Fibroblast of lung (primary cell): ENCODE measurements around the gene ORC4. TPM values are rescaled to one million over a fixed set of nuclear protein-coding genes. Genes with fewer than 3 reads are reported as not detected.
A peak's percentile ranks its signal among the peaks of the same experiment; 100 is the strongest.

Experiments used
- DNase-seq, 2 donors: peaks; one replicate each; pipeline versions ENCODE4 v3.0.0 to v3.0.0-alpha.2; 2010; ENCODE audit warnings: low read depth in 2 of 2
- H2AFZ ChIP-seq: 2 replicates; pipeline ENCODE4 v1.5.1; 2012; ENCODE audit warnings: low read length, control low read depth, inconsistent platforms
- H3K27ac ChIP-seq: 2 replicates; pipeline ENCODE4 v1.5.1; 2011; ENCODE audit warnings: low read length, control low read depth; ENCODE audit not compliant: insufficient read depth
- H3K27me3 ChIP-seq: 2 replicates; pipeline ENCODE4 v1.5.1; 2011; ENCODE audit warnings: mild to moderate bottlenecking, low read length; ENCODE audit not compliant: control insufficient read depth, insufficient read depth
- H3K36me3 ChIP-seq: 2 replicates; pipeline ENCODE4 v1.5.1; 2011; ENCODE audit warnings: low read length; ENCODE audit not compliant: control insufficient read depth, insufficient read depth
- H3K4me1 ChIP-seq: 2 replicates; pipeline ENCODE4 v1.5.1; 2011; ENCODE audit warnings: low read length; ENCODE audit not compliant: control insufficient read depth, insufficient read depth; ENCODE audit errors: extremely low read depth
- H3K4me2 ChIP-seq: 2 replicates; pipeline ENCODE4 v1.5.1; 2011; ENCODE audit warnings: low read length, control low read depth; ENCODE audit not compliant: insufficient read depth; ENCODE audit errors: extremely low read depth
- H3K4me3 ChIP-seq, 4 experiments: fragments of 200-600 bp in 1 of 4; sonication (generic) in 1 of 4; replicated peaks in 1 of 4; 2 replicates each; pipeline ENCODE4 v1.5.1; 2011 to 2016; ENCODE audit warnings: low read length in 4 of 4, low read depth in 3 of 4, mild to moderate bottlenecking in 3 of 4, control low read depth in 2 of 4, inconsistent platforms in 1 of 4, mixed read lengths in 1 of 4; ENCODE audit not compliant: insufficient read depth in 1 of 4; ENCODE audit errors: control extremely low read depth in 1 of 4
- H3K79me2 ChIP-seq: 2 replicates; pipeline ENCODE4 v1.5.1; 2012; ENCODE audit warnings: mild to moderate bottlenecking, low read length, inconsistent platforms; ENCODE audit not compliant: control insufficient read depth, insufficient read depth
- H3K9ac ChIP-seq: 2 replicates; pipeline ENCODE4 v1.5.1; 2011; ENCODE audit warnings: mild to moderate bottlenecking, low read length, control low read depth; ENCODE audit not compliant: insufficient read depth
- H3K9me3 ChIP-seq: 2 replicates; pipeline ENCODE4 v1.5.1; 2012; ENCODE audit warnings: low read depth, low read length; ENCODE audit not compliant: control insufficient read depth, insufficient read depth
- H4K20me1 ChIP-seq: 2 replicates; pipeline ENCODE4 v1.5.1; 2011; ENCODE audit warnings: low read length; ENCODE audit not compliant: control insufficient read depth, insufficient read depth; ENCODE audit errors: extremely low read depth
- CTCF ChIP-seq, 2 donors: IDR thresholded peaks in 1 of 2; conservative IDR thresholded peaks in 1 of 2; 1 replicate in 1 of 2; 2 replicates in 1 of 2; pipeline ENCODE4 v1.5.1; 2011 to 2012; ENCODE audit warnings: low read length in 2 of 2, control low read depth in 1 of 2, inconsistent platforms in 1 of 2, low read depth in 1 of 2, mild to moderate bottlenecking in 1 of 2
- EZH2 ChIP-seq: IDR thresholded peaks from 2 replicates; pipeline ENCODE4 v1.5.1; 2012; ENCODE audit warnings: low read length, control low read depth, mild to moderate bottlenecking; ENCODE audit errors: missing control alignments
- polyA plus RNA-seq, 2 donors: library from polyadenylated mRNA; depleted of rRNA in 1 of 2; stranded (reverse) in 1 of 2; unstranded in 1 of 2; fragments of >200 nt; gene quantifications; 2 replicates each; pipeline ENCODE4 v1.2.1, GENCODE V29; 2011 to 2012; ENCODE audit warnings: missing spikeins in 1 of 2
- total RNA-seq: library from RNA; depleted of rRNA; stranded (reverse); fragments of >200 nt; gene quantifications from 2 replicates; pipeline ENCODE4 v1.2.1, GENCODE V29; 2014

ORC4 gene
- total and polyA plus RNA-seq, 2 donors (not counting 1 experiment from before 2014, with no cell fraction given): 24.3 to 49.0 TPM

GRCh38 chr2:147925886-147926285, 94.7 kb downstream of the ORC4 start:
- peaks cover 2% of the 10 kb centered on the region for H4K20me1 ChIP-seq
- H3K79me2 ChIP-seq: no peaks in the 10 kb centered on the region
- H3K9ac ChIP-seq: no peak overlapping the region
- no peak overlapping the region for H3K4me2 ChIP-seq
- no peaks in the 10 kb centered on the region for H3K4me1 ChIP-seq
- H3K4me3 ChIP-seq: no peak overlapping the region
- no peaks in the 10 kb centered on the region for H3K9me3 ChIP-seq
- H3K36me3 ChIP-seq: no peaks in the 10 kb centered on the region
- peak in 1 of 2 donors; percentile 17 for DNase-seq
- no peak overlapping the region for H2AFZ ChIP-seq
- H3K27me3 ChIP-seq: no peaks in the 10 kb centered on the region
- no peak overlapping the region for H3K27ac ChIP-seq
- no peak for TF ChIP-seq CTCF (conservative IDR thresholded peaks at IDR 0.05 in 1 of 2, IDR thresholded peaks at IDR 0.05 in 1 of 2; ENCODE audit: low read depth in 1 of 2, low read length in 2 of 2)
- no peak for TF ChIP-seq EZH2

GRCh38 chr2:147924647-147925046, 95.9 kb downstream of the ORC4 start:
- no peak for DNase-seq
- H3K4me3 ChIP-seq: no peak overlapping the region

GRCh38 chr2:147923846-147924245, 96.7 kb downstream of the ORC4 start:
- no peak overlapping the region for H3K27ac ChIP-seq

More at GRCh38 chr2:147924647-147925046, 95.9 kb downstream of the ORC4 start:
- Histone ChIP-seq H2AFZ (no peak overlapping the region), H3K4me1 (no peaks in the 10 kb centered on the region), H3K27me3 (no peaks in the 10 kb centered on the region), H3K27ac (no peak overlapping the region), H3K79me2 (no peaks in the 10 kb centered on the region), H3K4me2 (no peak overlapping the region), H3K36me3 (no peaks in the 10 kb centered on the region), H3K9me3 (no peaks in the 10 kb centered on the region), H4K20me1 (peaks cover 2% of the 10 kb centered on the region), H3K9ac (no peak overlapping the region)
- TF ChIP-seq EZH2 (no peak), CTCF (conservative IDR thresholded peaks at IDR 0.05 in 1 of 2, IDR thresholded peaks at IDR 0.05 in 1 of 2; ENCODE audit: low read depth in 1 of 2, low read length in 2 of 2) (no peak)

More at GRCh38 chr2:147923846-147924245, 96.7 kb downstream of the ORC4 start:
- Histone ChIP-seq H3K9me3 (no peaks in the 10 kb centered on the region), H3K9ac (no peak overlapping the region), H3K4me1 (no peaks in the 10 kb centered on the region), H2AFZ (no peak overlapping the region), H3K36me3 (no peaks in the 10 kb centered on the region), H3K79me2 (no peaks in the 10 kb centered on the region), H3K27me3 (no peaks in the 10 kb centered on the region), H3K4me3 (no peak overlapping the region), H4K20me1 (peaks cover 2% of the 10 kb centered on the region), H3K4me2 (no peak overlapping the region)
- DNase-seq: peak in 1 of 2 donors; percentile 34
- TF ChIP-seq CTCF (conservative IDR thresholded peaks at IDR 0.05 in 1 of 2, IDR thresholded peaks at IDR 0.05 in 1 of 2; ENCODE audit: low read depth in 1 of 2, low read length in 2 of 2) (no peak), EZH2 (no peak)
